ENCODE data around the gene ZG16B.

The ZG16B gene

DNA sequence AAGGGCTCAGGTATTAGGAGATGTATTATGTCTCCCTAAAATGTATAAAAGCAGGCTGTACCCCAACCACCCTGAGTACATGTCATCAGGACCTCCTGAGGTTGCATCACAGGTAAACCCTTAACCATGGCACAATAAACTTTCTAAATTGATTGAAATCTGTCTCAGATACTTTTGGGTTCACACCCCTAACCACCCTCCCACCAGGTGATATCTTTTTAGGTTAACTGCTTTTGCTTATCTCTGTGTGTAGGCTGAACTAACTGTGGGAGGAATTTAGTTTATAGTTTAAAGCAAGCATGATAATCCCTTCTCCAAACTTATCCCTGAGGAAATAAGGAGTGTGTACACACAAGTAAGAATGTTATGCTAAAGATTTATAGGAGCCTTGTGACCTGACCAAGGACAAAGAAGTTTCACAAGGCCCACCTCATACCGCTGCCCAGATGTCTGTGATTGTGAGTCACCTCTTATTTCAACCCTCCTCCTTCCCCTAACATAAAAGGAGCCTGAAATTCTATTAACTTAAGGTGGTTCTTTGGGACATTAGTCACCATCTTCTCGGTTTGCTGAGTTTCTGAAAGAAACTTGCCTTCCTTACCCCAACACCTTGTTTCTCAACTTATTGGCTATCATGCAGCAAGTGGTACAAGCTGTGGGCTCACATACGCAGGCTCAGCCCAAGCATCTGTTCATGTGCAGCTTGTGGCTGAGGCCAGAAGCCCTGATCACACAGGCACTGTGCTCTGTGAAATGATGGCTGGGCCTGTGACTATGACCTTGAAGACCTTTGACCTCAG, 16.6 kb downstream of the ZG16B start:
- DNase-seq, result peak; percentile 32

DNA sequence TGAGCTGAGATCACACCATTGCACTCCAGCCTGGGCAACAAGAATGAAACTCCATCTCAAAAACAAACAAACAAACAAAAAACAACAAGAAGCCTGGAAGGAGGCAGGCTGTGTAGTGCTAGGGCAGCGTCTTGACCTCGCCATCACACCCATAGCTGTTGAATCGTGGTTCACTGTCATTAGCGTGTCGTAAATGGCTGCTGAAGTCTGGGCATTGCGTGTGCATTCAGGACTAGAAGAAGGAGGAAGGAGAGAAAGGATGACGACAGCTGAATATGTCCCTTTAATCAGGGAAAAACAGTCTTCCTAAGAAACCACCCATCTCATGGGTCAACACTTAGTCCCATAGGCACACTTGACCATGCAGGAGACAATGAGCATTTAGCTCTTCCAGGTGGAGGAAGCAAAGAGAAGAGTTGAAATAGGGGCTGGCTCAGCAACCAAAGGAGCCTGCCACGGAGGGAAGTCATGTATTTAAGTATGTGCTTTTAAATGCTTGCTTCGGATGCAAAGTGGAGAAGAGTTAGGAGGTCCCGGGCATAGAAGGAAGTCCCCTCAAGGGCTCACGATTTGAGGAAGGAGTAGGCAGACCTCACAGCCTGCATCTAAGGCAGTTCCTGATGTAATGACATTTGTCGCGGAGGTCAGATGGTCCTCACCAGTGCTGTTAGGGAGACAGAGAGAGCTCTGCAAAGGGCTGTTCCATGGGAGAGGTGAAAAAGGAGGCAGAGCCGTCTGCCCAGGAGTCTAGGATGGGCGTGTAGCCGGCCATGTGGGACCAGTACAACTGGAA, 19.0 kb downstream of the ZG16B start:
- DNase-seq, result no peak

DNA sequence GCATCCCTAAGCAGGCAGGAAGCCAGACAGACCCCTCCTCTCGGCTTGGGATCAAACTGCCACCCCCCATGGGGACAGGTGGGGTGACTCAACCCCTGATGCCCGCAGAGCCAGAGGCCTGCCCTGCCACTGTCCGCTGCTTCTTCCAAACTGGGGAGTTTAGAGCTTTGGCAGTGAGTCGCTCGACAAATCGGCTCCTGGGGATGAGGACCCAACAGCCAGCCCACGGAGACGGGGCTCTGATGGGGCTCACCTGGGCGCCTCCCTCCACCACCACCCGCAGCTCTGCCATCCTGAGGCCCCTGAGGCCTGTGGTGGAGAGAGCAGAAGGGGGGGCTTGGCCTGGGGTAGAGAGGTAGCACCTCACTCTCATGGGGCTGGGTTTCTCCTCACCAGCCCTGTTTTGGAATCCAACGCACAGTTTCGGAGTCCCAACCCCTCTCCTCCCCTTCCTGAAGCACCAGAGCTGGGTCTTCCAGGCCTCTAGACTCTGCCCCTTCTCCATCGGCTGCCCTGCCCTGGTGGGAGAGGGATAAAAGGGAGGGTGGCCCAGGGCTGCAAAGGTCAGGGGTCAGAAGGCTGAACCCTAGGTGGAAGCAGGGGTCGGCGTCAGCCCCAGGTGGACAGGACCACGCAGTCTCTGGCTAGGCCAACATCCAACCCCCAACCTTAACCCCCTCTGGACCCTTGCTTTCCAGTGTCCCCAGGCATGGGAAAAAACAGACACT, 22.1 kb downstream of the ZG16B start:
- no peak for DNase-seq

DNA sequence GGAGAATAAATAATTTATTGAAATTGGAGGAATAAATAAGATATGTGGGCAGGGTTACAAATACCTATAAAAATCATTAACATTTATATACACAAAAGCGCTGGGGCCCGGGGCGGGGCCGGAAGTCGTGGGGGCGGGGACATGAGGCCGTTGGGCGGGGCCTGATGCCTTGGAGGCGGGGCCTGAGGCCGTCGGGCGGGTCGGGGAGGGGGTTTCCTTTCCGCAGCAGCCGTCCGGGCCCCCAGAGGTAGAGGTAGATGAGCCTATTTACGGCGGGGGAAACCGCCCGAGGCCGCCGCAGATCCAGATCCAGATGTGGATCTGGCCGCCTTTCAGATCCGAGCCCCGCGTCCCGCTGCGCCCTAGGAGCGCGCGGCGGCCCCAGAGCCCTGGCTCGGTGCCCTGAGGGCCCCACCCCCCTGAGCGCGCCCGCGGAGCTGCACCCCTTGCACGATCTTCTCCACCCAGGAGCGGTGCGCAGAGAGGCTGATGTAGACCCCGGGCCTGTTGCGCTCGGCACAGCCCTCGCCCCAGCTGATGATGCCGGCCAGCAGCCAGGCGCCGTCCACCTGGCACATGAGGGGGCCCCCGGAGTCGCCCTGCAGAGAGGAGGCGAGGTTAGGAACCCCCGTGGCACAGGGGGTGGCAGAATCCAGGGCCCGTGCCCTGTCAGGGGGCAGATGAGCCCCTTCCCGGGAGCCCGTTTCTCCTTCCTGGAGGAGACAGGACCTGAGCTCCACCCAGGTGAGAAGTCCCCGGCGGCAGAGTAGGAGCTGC, 22.8 kb downstream of the ZG16B start:
- no peak for DNase-seq

DNA sequence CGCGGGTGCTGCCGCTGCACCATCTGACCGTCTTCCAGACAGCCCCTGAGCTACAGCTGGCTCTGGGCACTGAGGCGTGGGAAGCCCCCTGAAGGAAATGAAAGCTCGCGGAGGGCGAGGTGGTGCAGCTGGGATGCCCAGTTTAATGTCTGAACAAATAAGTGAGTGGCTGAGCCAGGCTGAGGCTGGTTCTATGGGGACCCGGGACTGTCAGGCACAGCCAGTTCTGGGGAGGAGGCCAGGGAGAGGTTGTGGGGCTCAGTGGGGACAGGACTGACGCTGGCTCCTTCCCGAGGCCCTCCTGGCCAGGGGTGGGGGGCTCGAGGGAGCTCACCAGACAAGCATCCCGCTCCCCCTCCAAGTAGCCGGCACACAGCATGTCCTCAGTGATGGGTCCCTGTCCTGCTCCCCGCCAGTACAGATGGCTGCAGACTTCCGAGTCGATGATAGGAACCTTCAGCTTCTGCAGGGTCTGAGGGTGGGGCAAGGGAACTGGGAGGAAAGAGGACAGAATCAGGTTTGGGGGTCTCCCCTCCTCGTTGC, 23.5 kb downstream of the ZG16B start:
- DNase-seq, result no peak

DNA sequence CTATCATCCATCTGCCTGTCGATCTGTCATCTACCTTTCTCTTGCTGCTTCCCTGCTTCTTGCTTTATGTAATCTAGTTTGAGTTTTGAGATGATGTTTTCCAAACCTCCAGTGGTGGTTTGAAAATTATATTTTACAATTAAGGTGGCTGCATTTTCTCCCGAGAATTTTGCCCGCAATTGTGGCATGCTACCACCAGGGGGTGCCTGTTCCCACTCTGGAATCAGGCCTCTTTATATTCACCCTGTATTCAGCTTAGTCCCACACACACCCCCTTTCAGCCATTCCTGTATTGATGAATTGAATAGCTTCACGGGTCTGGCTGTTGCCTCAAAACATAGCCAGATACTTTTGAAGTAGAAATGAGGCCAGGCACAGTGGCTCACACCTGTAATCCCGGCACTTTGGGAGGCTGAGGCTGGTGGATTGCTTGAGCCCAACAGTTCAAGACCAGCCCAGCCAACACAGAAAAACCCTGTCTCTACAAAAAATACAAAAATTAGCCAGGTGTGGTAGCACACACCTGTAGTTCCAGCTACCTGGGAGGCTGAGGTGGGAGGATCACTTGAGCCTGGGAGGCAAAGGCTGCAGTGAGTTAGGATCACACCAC, 24.7 kb downstream of the ZG16B start:
- DNase-seq, result no peak

DNA sequence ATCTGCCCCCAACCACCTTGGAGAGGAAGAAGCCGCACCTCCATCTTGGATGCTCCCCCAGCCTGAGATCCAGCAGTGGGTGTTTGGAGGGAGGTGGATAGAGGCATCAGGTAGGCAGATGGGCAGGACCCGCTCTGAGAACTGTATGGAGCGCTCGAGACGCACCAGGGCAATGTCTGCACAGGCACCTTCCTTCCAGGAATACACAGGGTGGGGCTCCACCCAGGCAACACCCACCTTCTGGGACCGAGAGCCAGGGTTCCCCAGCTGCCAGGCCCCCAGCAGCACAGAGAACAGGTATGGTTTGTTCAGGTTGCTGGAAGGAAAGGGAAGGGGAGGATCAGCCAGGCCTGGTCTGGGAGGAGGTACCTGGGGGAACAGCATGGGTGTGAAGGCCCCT, 25.4 kb downstream of the ZG16B start:
- DNase-seq, result no peak

DNA sequence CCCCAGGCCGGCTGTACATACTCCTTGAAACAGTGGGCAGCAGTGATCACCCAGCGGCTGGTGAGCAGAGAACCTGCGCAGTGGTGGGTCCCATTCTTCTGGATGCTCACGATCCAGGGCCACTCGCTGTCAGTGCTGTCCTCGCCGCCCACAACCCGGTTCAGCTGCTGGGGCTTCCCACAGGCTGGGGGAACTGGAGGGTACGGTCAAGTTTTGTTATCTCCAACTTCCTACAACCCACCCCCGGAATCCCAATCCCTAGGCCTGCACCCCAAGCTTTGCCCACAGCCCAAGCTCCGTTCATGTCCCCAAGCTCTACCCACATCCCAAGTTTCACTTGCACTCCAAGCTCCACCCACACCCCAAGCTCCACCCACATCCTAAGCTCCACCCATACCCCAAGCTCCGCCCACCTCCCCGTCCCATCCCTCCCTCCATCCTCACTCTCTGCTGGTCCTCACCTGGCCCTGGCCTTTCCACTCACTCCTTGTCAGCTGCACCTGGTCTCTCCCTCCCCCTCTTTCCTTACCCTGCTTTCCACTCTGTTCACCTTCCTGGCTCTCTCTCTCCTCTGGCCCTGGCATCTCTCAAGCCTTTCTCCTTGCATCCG, 26.1 kb downstream of the ZG16B start:
- no peak for DNase-seq

DNA sequence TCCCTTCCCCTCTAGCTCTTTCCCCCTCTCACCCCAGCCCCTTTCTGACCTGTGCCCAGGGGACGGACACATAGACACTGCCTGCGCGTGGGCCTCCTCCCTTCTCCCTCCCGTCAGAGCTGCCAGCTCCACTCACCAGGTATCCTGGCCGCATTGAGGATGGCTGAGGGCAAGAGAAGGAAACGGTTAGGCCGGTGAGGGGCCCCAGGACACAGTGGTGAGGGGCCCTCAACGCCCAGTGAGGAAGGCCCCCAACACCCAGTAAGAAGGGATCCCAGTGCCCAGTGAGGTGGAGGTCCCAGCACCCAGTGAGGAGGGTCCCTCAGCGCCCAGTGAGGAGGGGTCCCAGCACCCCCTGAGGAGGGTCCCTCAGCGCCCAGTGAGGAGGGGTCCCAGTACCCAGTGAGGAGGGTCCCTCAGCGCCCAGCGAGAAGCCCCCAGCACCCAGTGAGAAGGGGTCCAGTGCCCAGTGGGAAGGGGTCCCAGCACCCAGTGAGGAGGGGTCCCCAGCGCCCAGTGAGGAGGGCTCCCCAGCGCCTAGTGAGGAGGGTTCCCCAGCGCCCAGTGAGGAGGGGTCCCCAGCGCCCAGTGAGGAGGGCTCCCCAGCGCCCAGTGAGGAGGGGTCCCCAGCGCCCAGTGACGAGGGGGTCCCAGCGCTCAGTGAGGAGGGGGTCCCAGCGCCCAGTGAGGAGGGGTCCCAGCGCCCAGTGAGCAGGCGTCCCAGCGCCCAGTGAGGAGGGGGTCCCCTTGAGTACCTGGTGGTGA, 26.8 kb downstream of the ZG16B start:
- DNase-seq, result no peak

DNA sequence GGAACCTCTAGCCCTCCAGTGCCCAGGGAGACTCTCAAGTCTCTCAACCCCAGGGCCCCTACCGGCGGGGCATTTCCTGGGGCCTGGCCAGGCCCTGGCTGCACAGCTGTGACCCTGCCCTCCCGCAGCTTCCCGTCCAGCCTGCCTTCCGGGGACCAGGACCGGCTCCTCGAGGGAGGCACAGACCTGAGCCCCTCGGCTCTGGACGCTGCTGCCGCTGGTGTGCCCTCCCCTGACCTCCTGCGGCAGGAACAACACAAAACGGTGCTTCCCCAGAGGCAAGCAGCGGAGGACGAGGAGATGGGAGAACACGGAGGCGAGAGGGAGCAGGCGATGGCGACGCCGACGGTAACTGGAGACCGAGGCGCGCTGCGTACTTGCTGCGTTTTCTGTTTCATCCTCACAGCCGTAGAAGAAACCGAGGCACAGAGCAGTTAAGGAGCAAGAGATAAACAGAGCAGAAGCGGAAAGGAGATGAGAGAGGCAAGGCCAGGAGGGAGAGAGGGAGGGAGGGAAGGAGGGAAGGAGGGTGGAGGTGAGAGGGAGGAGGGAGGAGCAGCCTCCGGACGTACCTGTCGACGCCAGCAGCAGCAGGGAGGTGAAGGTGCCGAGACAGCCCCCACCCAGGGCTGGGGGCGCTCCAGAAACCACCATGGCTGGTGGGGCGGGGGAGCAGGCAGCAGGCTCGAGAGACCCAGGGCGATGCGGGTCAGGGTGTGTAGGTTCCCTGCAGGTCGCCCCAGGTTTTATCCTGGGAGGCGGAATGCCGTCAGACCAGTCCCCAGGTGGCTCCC, 27.5 kb downstream of the ZG16B start, which contains the start of gene PRSS22:
TSS of gene PRSS22 (minus strand) at position 720 of the 794 bp plus-strand sequence. CDS start at position 654, 66 bp downstream.
- no peak for DNase-seq

DNA sequence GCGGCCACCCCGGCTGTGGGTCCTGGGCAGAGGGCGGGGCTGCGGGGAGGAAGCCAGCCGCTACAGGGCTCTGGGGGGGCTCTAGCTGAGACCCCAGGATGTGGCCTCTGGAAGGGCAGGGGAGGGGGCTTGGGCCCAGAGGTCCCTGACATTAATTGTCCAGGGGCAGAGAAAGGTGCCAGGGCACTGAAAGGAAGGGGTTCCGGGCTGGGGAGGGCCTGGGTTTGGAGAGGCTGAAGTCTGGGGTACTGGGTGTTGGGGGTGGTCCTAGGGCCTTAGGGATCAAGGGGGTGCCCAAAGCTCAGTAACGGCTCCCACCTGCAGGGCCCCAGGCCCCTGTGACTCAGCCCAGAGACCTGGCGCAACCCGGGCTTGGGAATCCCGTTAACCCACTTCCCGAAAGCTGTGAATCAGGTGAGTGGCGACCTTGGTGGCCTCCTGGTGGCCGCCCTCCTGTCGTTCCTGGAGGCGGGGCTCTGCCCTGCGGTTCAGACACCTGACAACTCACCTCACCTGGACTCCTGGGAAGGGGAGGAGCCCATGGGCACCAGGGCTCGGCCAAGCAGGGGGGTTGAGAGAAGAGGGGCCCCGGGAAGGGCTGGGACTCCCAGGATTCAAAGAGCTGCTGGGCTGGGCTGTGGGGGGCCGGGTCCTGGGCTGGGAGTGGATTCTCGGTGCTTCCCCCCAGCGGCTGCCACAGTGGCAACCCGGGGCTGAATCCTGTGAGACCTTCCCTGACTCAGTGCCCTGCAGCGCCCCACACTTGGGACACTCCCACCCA, 28.3 kb downstream of the ZG16B start:
- no peak for DNase-seq

DNA sequence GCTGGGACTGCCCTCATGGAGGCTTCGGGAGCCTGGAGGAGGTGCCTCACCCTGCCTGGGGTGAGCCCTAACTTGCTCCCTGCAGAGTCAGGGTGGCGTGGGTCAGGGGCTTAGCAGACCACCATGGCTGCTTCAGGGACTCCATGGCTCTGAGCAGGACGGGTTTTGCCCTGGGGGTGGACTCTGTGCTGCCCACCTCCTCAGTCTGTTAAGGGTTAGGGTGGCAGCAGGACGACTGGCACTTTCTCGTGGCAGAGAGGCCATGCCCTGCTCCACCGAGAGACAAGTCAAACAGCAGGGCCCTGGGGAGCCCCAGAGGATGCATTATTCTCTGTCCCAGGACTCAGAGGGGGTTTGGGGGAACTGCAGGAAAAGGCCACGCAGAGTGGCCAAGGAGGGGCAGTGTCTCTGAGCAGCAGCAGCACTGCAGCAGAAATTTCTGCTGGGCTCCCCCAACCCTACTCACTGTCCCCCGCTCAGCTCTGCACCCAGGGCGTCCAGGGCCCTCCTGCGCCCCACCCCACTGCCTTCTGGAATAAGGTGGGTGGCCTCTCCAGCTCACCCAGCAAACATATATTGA, 29.7 kb downstream of the ZG16B start:
- no peak for DNase-seq

DNA sequence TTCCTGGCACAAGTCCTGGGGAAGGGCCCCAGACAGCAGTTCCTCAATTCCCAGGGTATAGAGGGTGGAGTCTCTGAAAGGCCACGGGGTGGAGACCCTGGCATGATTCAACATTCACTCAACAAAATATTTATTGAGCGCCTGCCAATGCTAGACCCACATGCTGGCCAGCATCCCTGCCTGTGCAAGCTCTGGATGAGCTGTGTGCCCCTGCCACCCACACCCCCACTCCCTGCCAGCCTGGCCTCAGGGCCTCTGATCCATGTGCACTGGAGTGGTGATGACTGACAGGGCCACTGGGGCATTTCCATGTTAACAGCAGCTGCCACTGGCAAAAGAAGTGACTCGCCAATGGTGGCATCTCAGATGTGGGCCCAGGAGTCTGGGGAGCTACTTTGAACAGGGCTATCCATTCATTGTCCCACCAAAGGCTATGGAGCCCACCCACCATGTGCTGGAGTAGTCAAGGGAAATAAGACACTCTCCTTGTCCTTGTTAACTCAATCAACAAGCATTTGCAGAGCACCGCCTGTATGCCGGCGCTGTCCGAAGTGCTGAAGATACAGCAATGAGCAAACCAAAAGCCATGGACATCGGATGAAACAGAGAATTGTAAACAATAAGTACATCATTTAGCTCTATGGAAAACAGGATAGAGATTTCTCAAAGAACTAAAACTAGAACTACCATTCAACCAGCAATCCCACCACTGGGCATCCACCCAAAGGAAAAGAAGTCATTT, 30.9 kb downstream of the ZG16B start:
- no peak for DNase-seq

DNA sequence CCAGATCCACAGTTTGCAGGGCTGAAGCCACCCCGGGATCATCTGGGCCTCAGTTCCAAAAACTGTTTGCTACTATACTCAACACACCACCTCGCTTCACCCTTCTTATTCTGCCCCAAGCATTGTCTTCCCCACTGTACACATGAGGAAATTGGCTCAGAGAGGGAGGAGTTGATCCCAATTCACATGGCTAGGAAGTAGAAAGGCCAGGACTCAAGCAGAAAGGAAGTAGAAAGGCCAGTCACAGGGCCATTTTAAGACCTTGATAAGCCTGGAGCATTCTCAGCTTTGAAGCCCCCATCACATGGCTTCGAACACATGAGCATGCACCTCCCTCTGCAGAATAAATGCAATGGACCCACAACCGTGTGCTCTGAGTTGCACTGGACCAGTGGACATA, 35.5 kb downstream of the ZG16B start:
- DNase-seq, result no peak

DNA sequence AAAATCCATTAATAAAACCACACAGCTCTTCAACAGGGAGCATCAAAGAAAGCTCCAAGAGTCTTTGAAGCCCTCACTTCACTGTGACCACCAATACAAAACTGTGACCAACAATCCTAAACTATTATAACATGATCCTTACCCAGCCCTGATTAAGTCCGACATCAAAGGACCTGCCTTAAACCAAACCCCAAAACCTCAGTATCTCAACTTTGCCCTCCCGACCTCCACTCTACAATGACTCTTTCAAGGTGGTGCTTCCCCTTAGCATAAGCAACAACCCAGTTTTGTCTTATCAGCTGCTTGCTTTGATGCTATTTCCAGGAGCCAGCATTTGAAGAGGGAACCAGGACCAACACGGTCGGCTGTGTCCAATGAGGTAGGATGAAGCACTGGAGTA, 36.3 kb downstream of the ZG16B start:
- no peak for DNase-seq

DNA sequence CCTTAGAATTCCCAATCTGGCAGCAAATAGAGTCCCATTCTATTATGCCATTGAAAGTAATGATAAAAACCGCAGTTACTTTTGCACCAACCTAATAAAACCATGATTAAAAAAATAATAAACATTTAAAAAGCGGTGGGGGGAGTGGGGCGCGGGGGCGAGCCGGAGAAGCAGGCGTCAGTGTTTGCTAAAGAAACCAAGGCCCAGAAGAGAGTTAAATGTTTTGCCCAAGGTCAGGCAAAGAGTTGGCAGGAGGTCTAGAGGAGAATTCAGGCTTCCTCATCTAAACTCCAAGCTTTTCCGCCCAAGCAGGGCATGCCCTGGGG, 37.5 kb downstream of the ZG16B start:
- no peak for DNase-seq

DNA sequence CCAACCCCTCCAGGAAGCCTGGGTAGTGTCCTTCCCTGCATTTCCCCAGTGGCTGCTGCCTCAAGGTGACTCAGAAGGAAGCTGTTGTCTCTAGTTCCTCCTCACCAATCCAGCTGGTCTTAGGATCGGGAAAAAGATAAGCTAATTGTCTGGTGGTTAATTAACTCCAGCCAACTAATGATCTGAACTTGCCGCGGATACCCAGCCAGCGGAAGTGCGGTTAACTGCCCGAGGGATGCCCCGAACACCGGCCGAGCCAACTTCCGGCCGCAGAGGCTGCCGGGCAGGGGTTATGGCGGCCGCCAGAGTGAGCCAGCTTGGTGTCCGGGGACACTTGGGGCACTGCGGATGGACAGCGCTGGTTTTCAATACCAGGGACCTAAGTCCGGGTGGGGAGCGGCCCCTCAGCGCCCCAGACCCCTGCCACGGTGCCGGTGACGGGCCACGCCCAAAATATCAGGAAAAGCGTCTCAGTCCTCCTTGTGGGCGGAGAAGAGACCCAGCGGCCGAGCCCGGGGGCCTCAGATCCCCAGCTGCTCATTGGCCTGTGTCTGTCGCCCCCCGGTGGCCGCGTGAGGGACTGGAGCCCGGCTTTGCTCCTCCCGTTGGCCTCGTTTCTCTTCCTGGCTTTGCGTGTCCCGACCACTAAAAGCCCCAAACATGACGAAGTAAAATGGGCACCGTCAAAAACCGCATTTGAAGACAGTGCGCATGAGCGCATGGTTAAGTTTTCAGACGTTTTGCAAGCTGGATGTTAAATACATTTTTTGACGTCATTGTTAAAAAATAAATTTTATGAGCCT, 38.1 kb downstream of the ZG16B start:
- peak; percentile 92 for DNase-seq

All from fibroblast of skin of right quadriceps (primary cell).